NCI-H345 (cell line): ENCODE measurements around the gene RPL37A.

Experiments used
- DNase-seq: peaks from one replicate; lab custom pipeline; 2025; lab: John Stamatoyannopoulos, UW

The RPL37A gene

DNA sequence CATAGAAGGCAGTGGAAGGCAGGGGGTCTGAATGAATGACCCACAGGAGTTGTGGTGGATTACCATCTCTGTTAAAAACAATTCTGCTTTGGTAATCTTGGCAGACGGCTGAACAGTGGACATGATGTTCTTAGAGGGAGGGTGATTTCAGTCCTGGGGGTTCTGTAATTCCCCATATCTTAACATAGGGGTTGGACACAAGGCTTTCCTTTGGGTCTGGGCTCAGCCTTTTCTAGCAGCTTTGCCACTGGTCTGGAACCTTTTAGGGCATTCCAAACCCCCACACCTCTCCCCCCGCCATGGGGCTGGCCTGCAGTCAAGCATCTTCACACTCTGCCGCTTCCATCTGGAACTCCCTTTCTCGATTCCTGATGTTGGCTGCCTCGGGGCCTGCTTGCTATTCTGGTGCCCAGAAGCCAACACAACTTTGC is 50.3 kb downstream of the RPL37A start:
- no peak for DNase-seq

DNA sequence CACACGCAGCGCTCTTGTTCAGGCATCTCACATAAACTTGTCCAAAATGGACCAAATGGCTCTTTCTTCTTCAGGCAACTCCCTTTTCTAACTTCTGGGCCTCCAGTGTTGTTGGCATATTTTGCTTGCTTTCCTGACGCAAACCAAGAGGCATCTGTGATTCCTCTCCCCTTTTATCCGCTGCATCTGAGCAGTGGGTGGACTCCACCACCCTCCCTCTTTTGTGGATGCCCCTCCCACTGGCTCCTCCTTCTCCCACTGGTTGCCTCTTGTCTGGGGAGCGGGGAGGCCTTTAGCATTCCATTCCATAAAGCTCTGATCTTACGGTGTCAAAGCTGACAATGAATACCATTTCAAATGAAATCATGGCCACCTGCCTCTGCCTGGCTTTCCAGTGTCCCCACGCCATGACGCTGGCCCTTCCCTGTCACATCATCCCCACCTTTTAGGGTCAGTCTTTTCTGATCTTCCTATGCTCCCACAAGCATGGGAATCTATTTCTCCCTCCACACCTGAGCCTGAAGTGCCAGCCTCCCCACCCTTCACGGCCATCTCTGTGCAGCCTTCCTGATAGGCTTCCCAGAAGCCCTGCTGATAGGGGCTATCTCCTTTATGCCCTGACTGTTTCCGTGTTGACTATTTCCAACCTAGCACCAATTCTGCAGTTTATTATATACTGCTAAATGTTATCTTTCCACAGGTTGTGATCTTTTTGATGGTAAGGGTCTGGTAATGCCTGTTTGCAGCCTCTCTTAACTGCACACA is 51.5 kb downstream of the RPL37A start:
- no peak for DNase-seq

DNA sequence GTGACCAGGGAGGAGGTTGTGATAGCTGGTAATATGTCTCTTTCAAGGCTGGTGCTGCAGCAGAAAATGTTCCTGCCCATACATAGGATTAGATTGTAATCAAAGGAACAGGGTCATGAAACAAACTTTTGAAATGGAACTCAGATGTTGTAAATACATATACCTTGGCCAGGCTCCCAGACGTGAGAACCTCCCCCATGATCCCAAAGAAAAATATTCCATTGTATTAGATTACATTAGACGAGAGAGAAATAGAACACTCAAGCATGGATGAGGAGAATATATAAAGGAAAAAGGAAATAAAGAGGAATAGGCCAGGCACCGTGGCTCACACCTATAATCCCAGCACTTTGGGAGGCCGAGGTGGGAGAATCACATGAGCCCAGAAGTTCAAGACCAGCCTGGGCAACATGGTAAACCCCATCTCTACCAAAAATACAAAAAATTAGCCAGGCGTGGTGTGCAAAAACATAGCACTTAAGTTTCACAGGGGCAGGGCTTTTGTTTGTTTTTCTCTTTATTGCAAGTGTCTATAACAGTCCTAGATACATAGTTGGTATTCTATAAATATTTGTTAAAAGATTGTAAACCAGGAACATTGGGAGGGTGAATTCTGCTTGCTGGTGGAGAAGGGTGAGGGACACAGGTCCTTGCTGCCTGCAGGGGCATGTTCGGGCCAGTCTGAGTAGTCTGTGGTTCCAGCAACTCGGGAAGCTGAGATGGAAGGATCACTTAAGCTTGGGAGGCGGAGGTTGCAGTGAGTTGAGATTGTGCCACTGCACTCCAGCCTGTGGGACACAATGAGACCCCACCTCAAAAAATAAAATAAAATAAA is 52.8 kb downstream of the RPL37A start:
- peak; percentile 40 for DNase-seq

- no peak for DNase-seq
These were observed 54.4 kb downstream of the RPL37A start for GRCh38 chr2:216553093-216553478.
